A549 treated with AZD9567 at 1 μM for 4 hours (cell line): Measurements from ENCODE around the gene COPS7A. TPM values are rescaled to one million over a fixed set of nuclear protein-coding genes. Genes with fewer than 3 reads are reported as not detected.

Experiments
- total RNA-seq: library from RNA; stranded (reverse); fragments of 200-300 nt; extraction: Qiagen RNA extraction; gene quantifications from 5 replicates; pipeline ENCODE4 v1.2.3, GENCODE V29; 2022; ENCODE audit not compliant: insufficient read depth

Gene COPS7A
- 47.5 to 54.4 TPM (median 53.6 TPM) in 5 replicates for total RNA-seq

GRCh38 chr12:6723607-6724408 is at the start of gene COPS7A:
Gene COPS7A, plus strand, starts transcription at chr12:6724046. Its CDS starts 611 bp downstream, at chr12:6724657.

GRCh38 chr12:6688999-6689882 is 34.6 kb upstream of the COPS7A start, which contains the start of gene ZNF384:
Gene ZNF384, minus strand, starts transcription at chr12:6689375. Its CDS starts 9,855 bp downstream, at chr12:6679520.

GRCh38 chr12:6700646-6701051 is 23.2 kb upstream of the COPS7A start, which contains the start of gene PIANP:
Gene PIANP, minus strand, starts transcription at chr12:6700815. Its CDS starts 2,754 bp downstream, at chr12:6698061.

GRCh38 chr12:6752921-6753771 is 29.3 kb downstream of the COPS7A start, which contains the start of gene MLF2:
Gene MLF2, minus strand, starts transcription at chr12:6753141. Its CDS starts 807 bp downstream, at chr12:6752334.

GRCh38 chr12:6765634-6766581 is 42.1 kb downstream of the COPS7A start, which contains the start of gene PTMS:
Gene PTMS, plus strand, starts transcription at chr12:6766363. Its CDS starts 343 bp downstream, at chr12:6766706.

GRCh38 chr12:6772331-6772695 is 48.5 kb downstream of the COPS7A start, which contains the start of gene LAG3:
Gene LAG3, plus strand, starts transcription at chr12:6772520. Its CDS starts 333 bp downstream, at chr12:6772853.

Other genes starting within 250 kb of the COPS7A start
- 294 to 317 TPM (median 305 TPM) in 5 replicates for gene MRPL51, start 230.8 kb upstream of the COPS7A start, total RNA-seq
- 52.1 to 60.1 TPM (median 58.2 TPM) in 5 replicates for gene NCAPD2, start 229.9 kb upstream of the COPS7A start, total RNA-seq
- gene GAPDH, start 189.5 kb upstream of the COPS7A start, total RNA-seq = 7,420 to 9,416 TPM (median 8,934 TPM) in 5 replicates
- 1.1 to 1.8 TPM (median 1.4 TPM) in 4 of 5 replicates, not detected in the other for gene IFFO1, start 168.0 kb upstream of the COPS7A start, total RNA-seq
- 106 to 116 TPM (median 109 TPM) in 5 replicates for gene NOP2, start 155.8 kb upstream of the COPS7A start, total RNA-seq
- 54.8 to 124 TPM (median 56.2 TPM) in 5 replicates for gene CHD4, start 116.7 kb upstream of the COPS7A start, total RNA-seq
- gene LPAR5, start 88.1 kb upstream of the COPS7A start, total RNA-seq = 0.34 to 0.88 TPM (median 0.49 TPM) in 4 of 5 replicates, not detected in the other
- 0.06 to 0.38 TPM (median 0.17 TPM) in 4 of 5 replicates, not detected in the other for gene ACRBP, start 76.6 kb upstream of the COPS7A start, total RNA-seq
- 10.1 to 16.0 TPM (median 13.2 TPM) in 5 replicates for gene ING4, start 60.9 kb upstream of the COPS7A start, total RNA-seq
- 39.7 to 58.0 TPM (median 53.1 TPM) in 5 replicates for gene ZNF384, start 34.7 kb upstream of the COPS7A start, total RNA-seq
- 0.70 to 1.3 TPM (median 0.88 TPM) in 4 of 5 replicates, not detected in the other for gene PIANP, start 23.2 kb upstream of the COPS7A start, total RNA-seq
- 216 to 307 TPM (median 306 TPM) in 5 replicates for gene MLF2, start 29.1 kb downstream of the COPS7A start, total RNA-seq
- 562 to 891 TPM (median 827 TPM) in 5 replicates for gene PTMS, start 42.3 kb downstream of the COPS7A start, total RNA-seq
- gene LAG3, start 48.5 kb downstream of the COPS7A start, total RNA-seq = 1.3 to 2.6 TPM (median 1.8 TPM) in 4 of 5 replicates, not detected in the other
- not detected in 5 replicates for gene CD4, start 65.5 kb downstream of the COPS7A start, total RNA-seq
- 0.26 to 0.77 TPM (median 0.49 TPM) in 4 of 5 replicates, not detected in the other for gene GPR162, start 97.8 kb downstream of the COPS7A start, total RNA-seq
- 25.6 to 33.1 TPM (median 27.2 TPM) in 5 replicates for gene P3H3, start 104.4 kb downstream of the COPS7A start, total RNA-seq
- gene GNB3, start 116.9 kb downstream of the COPS7A start, total RNA-seq = 1.8 to 2.6 TPM (median 2.3 TPM) in 5 replicates
- 74.0 to 83.9 TPM (median 80.1 TPM) in 5 replicates for gene CDCA3, start 127.2 kb downstream of the COPS7A start, total RNA-seq
- 72.6 to 116 TPM (median 80.7 TPM) in 5 replicates for gene USP5, start 128.1 kb downstream of the COPS7A start, total RNA-seq
- 1,375 to 1,687 TPM (median 1,661 TPM) in 5 replicates for gene TPI1, start 143.5 kb downstream of the COPS7A start, total RNA-seq
- 21.0 to 30.0 TPM (median 28.3 TPM) in 5 replicates for gene SPSB2, start 149.3 kb downstream of the COPS7A start, total RNA-seq
- gene LRRC23, start 180.8 kb downstream of the COPS7A start, total RNA-seq = 15.3 to 19.8 TPM (median 16.2 TPM) in 5 replicates
- 30.6 to 40.9 TPM (median 38.3 TPM) in 5 replicates for gene ENO2, start 190.5 kb downstream of the COPS7A start, total RNA-seq
- gene ATN1, start 203.9 kb downstream of the COPS7A start, total RNA-seq = 47.5 to 69.4 TPM (median 68.1 TPM) in 5 replicates
- gene RNU7-1, start 219.8 kb downstream of the COPS7A start, total RNA-seq = not detected in 5 replicates
- 259 to 307 TPM (median 297 TPM) in 5 replicates for gene C12orf57, start 220.0 kb downstream of the COPS7A start, total RNA-seq
- gene PTPN6, start 227.3 kb downstream of the COPS7A start, total RNA-seq = 10.5 to 25.7 TPM (median 11.5 TPM) in 5 replicates
- gene PHB2, start 246.6 kb downstream of the COPS7A start, total RNA-seq = 290 to 340 TPM (median 329 TPM) in 5 replicates
- gene EMG1, start 246.9 kb downstream of the COPS7A start, total RNA-seq = 53.4 to 60.9 TPM (median 56.4 TPM) in 5 replicates